GM19372 (cell line): Measurements from ENCODE around the gene RESF1.
A peak's percentile ranks its signal among the peaks of the same experiment; 100 is the strongest.
"Not testable (repeated sequence)": the region's sequence is repeated elsewhere in the genome, so short reads cannot be mapped to it uniquely, and the experiment has no call there.

ENCODE experiments used
- ATAC-seq: cut with Tn5 transposase; IDR thresholded peaks from one replicate; pipeline ENCODE4 v1.9.1; 2021; ENCODE audit warnings: mild to moderate bottlenecking, low read depth, moderate library complexity; ENCODE audit not compliant: unreplicated experiment

The RESF1 gene

GRCh38 chr12:31959161-31959700 lies at the start of gene RESF1:
Gene RESF1, plus strand, starts transcription at chr12:31959415. Its CDS starts 21,541 bp downstream, at chr12:31980956.
- ATAC-seq, result peak; percentile 84

- ATAC-seq, result no peak
Measured at GRCh38 chr12:31914927-31915326, 44.3 kb upstream of the RESF1 start.

- no peak for ATAC-seq
Measured at GRCh38 chr12:31915446-31915845, 43.8 kb upstream of the RESF1 start.

GRCh38 chr12:31922341-31923062 lies 36.7 kb upstream of the RESF1 start:
- ATAC-seq, result no peak

GRCh38 chr12:31923063-31923412 lies 36.2 kb upstream of the RESF1 start:
- no peak for ATAC-seq

- ATAC-seq, result no peak
Measured at GRCh38 chr12:31928246-31929026, 30.8 kb upstream of the RESF1 start.

GRCh38 chr12:31929027-31929526 lies 30.1 kb upstream of the RESF1 start:
- ATAC-seq, result no peak

GRCh38 chr12:31931796-31932715 lies 27.2 kb upstream of the RESF1 start:
- no peak for ATAC-seq

- ATAC-seq, result no peak
Measured at GRCh38 chr12:31944299-31944698, 14.9 kb upstream of the RESF1 start.

GRCh38 chr12:31947971-31948370 lies 11.2 kb upstream of the RESF1 start:
- ATAC-seq, result no peak

- ATAC-seq, result not testable (repeated sequence)
Measured at GRCh38 chr12:31948697-31949359, 10.4 kb upstream of the RESF1 start.

- no peak for ATAC-seq
Measured at GRCh38 chr12:31950088-31950487, 9.1 kb upstream of the RESF1 start.

GRCh38 chr12:31950492-31950891 lies 8.7 kb upstream of the RESF1 start:
- no peak for ATAC-seq

GRCh38 chr12:31951008-31951407 lies 8.2 kb upstream of the RESF1 start:
- ATAC-seq, result no peak

- ATAC-seq, result no peak
Measured at GRCh38 chr12:31951939-31952338, 7.3 kb upstream of the RESF1 start.

GRCh38 chr12:31952418-31952817 lies 6.8 kb upstream of the RESF1 start:
- ATAC-seq, result no peak

GRCh38 chr12:31954925-31955858 lies 4.0 kb upstream of the RESF1 start:
- ATAC-seq, result no peak

- ATAC-seq, result no peak
Measured at GRCh38 chr12:31958569-31959160, 550 bp upstream of the RESF1 start.
